Kidney (tissue), 14 donors: Measurements from ENCODE around the gene SFMBT2. TPM values are rescaled to one million over a fixed set of nuclear protein-coding genes. Genes with fewer than 3 reads are reported as not detected.

Experiments used
- DNase-seq, 5 donors: peaks; one replicate each; pipeline ENCODE4 v3.0.0-alpha.2; 2013 to 2020
- FAIRE-seq: peaks from 2 replicates; lab custom pipeline; 2012; peaks lifted over from hg19 to GRCh38; lab: Jason Lieb, UNC
- H3K27ac ChIP-seq, 2 donors: one replicate each; pipeline ENCODE4 v1.7.0; 2013; ENCODE audit warnings: low read depth in 2 of 2, low read length in 2 of 2, inconsistent platforms in 1 of 2
- H3K27me3 ChIP-seq: one replicate; pipeline ENCODE4 v1.7.1; 2013; ENCODE audit warnings: low read length, inconsistent platforms; ENCODE audit not compliant: control insufficient read depth, insufficient read depth
- H3K36me3 ChIP-seq, 3 donors: one replicate each; pipeline versions ENCODE4 v1.7.0 to v1.7.1; 2013; ENCODE audit warnings: low read length in 3 of 3, control low read depth in 1 of 3, inconsistent platforms in 1 of 3; ENCODE audit not compliant: insufficient read depth in 3 of 3, control insufficient read depth in 2 of 3
- H3K4me1 ChIP-seq, 3 donors: one replicate each; pipeline versions ENCODE4 v1.7.0 to v1.7.1; 2013; ENCODE audit warnings: low read length in 3 of 3, inconsistent platforms in 1 of 3, low read depth in 1 of 3; ENCODE audit not compliant: control insufficient read depth in 2 of 3, insufficient read depth in 2 of 3
- H3K4me3 ChIP-seq, 3 donors: one replicate each; pipeline versions ENCODE4 v1.7.0 to v1.8.1; 2013; ENCODE audit warnings: low read length in 3 of 3, control low read depth in 1 of 3, inconsistent platforms in 1 of 3
- H3K9ac ChIP-seq, 3 donors: one replicate each; pipeline versions ENCODE4 v1.7.0 to v1.7.1; 2013; ENCODE audit warnings: low read length in 3 of 3, control low read depth in 1 of 3, inconsistent platforms in 1 of 3
- H3K9me3 ChIP-seq, 3 donors: one replicate each; pipeline versions ENCODE4 v1.7.0 to v1.7.1; 2013; ENCODE audit warnings: low read length in 3 of 3, control low read depth in 1 of 3, inconsistent platforms in 1 of 3; ENCODE audit not compliant: control insufficient read depth in 2 of 3, insufficient read depth in 1 of 3
- CTCF ChIP-seq: IDR thresholded peaks from 3 replicates; pipeline ENCODE4 v1.5.1; 2012; ENCODE audit warnings: mild to moderate bottlenecking, moderate library complexity, borderline replicate concordance; ENCODE audit not compliant: insufficient read depth; ENCODE audit errors: extremely low read depth
- intact Hi-C: fragments of 100-400 bp; cut with DNase I; formaldehyde crosslinking; loops from one replicate; pipeline ENCODE4 v1.11.1; 2022
- polyA plus RNA-seq: library from polyadenylated mRNA; stranded (reverse); fragments of 350-450 nt; fragmentation: Illumina TruSeq; extraction: RNeasy Lipid Tissue Mini Kit (QIAGEN cat#74804); gene quantifications from one replicate; pipeline ENCODE4 v1.2.3, GENCODE V29; 2014; ENCODE audit warnings: low read depth, low replicate concordance; ENCODE audit not compliant: insufficient read depth
- total RNA-seq: library from RNA; stranded (reverse); fragmentation: NEBNext Ultra II Directional; extraction: Animal tissue kit (Norgen Biotek cat#: 25700); gene quantifications from one replicate; pipeline ENCODE4 v1.2.1, GENCODE V29; 2021
- donor health status: control.
- donor health status: control.
- donor health status: control.
- donor health status: control.
- donor health status: control.
- donor health status: DM: yes; HTN: yes; CAD: no.
- donor health status: Normal renal cell carcinoma (clear cell type).

The SFMBT2 gene
- total and polyA plus RNA-seq, 2 donors from 2014 or later = 1.2 to 15.3 TPM

- Histone ChIP-seq H3K9me3 (no peaks in the 10 kb centered on the region), H3K9ac (no peak overlapping the region), H3K4me3 (no peak overlapping the region), H3K4me1 (peaks cover 0 to 2% (median 0%) of the 10 kb centered on the region in 3 donors), H3K27ac (no peak overlapping the region), H3K27me3 (no peaks in the 10 kb centered on the region), H3K36me3 (peaks cover 0 to 4% (median 0%) of the 10 kb centered on the region in 3 donors)
- DNase-seq = no peak
- no peak for TF ChIP-seq CTCF
- intact Hi-C loops = no loop called here
- FAIRE-seq = no peak
These were observed 30.1 kb downstream of the SFMBT2 start for GRCh38 chr10:7380704-7381241.

GRCh38 chr10:7378602-7379403 is 32.0 kb downstream of the SFMBT2 start:
- no peak overlapping the region for H3K4me3 ChIP-seq
- DNase-seq = no peak
- FAIRE-seq = no peak

GRCh38 chr10:7377614-7378248 is 33.1 kb downstream of the SFMBT2 start:
- TF ChIP-seq CTCF = no peak
- Histone ChIP-seq H3K36me3 (peaks cover 0 to 4% (median 0%) of the 10 kb centered on the region in 3 donors), H3K4me3 (no peak overlapping the region), H3K9ac (no peak overlapping the region), H3K27me3 (no peaks in the 10 kb centered on the region), H3K9me3 (no peaks in the 10 kb centered on the region), H3K27ac (no peak overlapping the region), H3K4me1 (peaks cover 0 to 2% (median 0%) of the 10 kb centered on the region in 3 donors)
- FAIRE-seq = no peak
- intact Hi-C loops = no loop called here
- DNase-seq = no peak

More at GRCh38 chr10:7378602-7379403, 32.0 kb downstream of the SFMBT2 start:
- Histone ChIP-seq H3K9ac (no peak overlapping the region), H3K9me3 (no peaks in the 10 kb centered on the region), H3K36me3 (peaks cover 0 to 4% (median 0%) of the 10 kb centered on the region in 3 donors), H3K27me3 (no peaks in the 10 kb centered on the region), H3K27ac (no peak overlapping the region), H3K4me1 (peaks cover 0 to 2% (median 0%) of the 10 kb centered on the region in 3 donors)
- intact Hi-C loops = no loop called here
- no peak for TF ChIP-seq CTCF
